ENCODE results near the gene SLC12A2.

- no peak for TF ChIP-seq SIN3A (IDR thresholded peaks at IDR 0.05; ENCODE audit: borderline replicate concordance, low read depth, low read length)
- no peak for TF ChIP-seq REST (IDR thresholded peaks at IDR 0.05; ENCODE audit: low read depth, low read length)
- no peak for TF ChIP-seq MAX (IDR thresholded peaks at IDR 0.05; ENCODE audit: low read depth)
- no peak for TF ChIP-seq GABPA (IDR thresholded peaks at IDR 0.05; ENCODE audit: low read depth)
- no peak for TF ChIP-seq CTCF (IDR thresholded peaks at IDR 0.05)
- TF ChIP-seq ZBTB33 (IDR thresholded peaks at IDR 0.05; ENCODE audit: borderline replicate concordance, low read depth) = no peak
- no peak for TF ChIP-seq SMC3 (IDR thresholded peaks at IDR 0.05; ENCODE audit: low read depth, low read length)
Measured at GRCh38 chr5:128092144-128092543, 8.6 kb downstream of the SLC12A2 start.
